Ovary (tissue), 3 donors: Measurements from ENCODE around the gene PTPRN2.

ENCODE experiments used
- CTCF ChIP-seq, 3 donors: fragments of 450-650 bp in 2 of 3; fragments of 200-600 bp in 1 of 3; IDR thresholded peaks; one replicate each; pipeline versions ENCODE4 v1.5.1 to v1.8.0; 2016 to 2022; ENCODE audit warnings: antibody characterized with exemption in 3 of 3, mild to moderate bottlenecking in 1 of 3
- POLR2A ChIP-seq: fragments of 450-650 bp; IDR thresholded peaks from one replicate; pipeline ENCODE4 v1.6.1; 2017; ENCODE audit warnings: antibody characterized with exemption, mild to moderate bottlenecking, moderate library complexity
- donor health status: DM: no; HTN: no; CAD: no.

- no peak for TF ChIP-seq CTCF (IDR thresholded peaks at IDR 0.05)
- no peak for TF ChIP-seq POLR2A
Measured at GRCh38 chr7:157497367-157497743, 1090.3 kb downstream of the PTPRN2 start.
